Activated CD8-positive, alpha-beta memory T cell treated with anti-CD3 and anti-CD28 coated beads for 48 hours (primary cell): ENCODE measurements around the gene TSHZ3.

Source experiments
- DNase-seq, 3 experiments: peaks; one replicate each; pipeline ENCODE4 v3.0.0-alpha.2; 2020; ENCODE audit warnings: low read depth in 2 of 3, low spot score in 2 of 3

TSHZ3 gene

GRCh38 chr19:31354316-31354715, 5.1 kb upstream of the TSHZ3 start:
- no peak for DNase-seq

DNA sequence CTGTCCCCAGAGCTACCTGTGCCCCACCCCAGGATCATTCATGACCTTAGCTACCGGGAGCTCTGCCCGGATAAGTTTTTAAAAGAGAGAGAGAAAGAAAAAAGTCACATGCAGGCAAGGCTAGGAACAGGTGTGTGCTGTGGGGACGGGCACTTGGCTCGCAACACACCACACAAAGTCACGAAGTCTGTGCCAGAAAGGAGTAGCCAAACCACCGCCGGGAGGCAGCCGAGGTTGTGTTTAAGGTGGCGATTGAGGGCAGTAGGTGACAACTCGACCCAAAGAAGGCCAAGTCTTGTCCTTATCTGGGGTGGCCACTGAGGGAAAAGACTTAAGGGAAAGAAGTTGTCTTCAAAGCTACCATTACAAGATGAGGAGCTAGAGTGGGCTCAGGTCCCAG, 4.6 kb upstream of the TSHZ3 start:
- no peak for DNase-seq

DNA sequence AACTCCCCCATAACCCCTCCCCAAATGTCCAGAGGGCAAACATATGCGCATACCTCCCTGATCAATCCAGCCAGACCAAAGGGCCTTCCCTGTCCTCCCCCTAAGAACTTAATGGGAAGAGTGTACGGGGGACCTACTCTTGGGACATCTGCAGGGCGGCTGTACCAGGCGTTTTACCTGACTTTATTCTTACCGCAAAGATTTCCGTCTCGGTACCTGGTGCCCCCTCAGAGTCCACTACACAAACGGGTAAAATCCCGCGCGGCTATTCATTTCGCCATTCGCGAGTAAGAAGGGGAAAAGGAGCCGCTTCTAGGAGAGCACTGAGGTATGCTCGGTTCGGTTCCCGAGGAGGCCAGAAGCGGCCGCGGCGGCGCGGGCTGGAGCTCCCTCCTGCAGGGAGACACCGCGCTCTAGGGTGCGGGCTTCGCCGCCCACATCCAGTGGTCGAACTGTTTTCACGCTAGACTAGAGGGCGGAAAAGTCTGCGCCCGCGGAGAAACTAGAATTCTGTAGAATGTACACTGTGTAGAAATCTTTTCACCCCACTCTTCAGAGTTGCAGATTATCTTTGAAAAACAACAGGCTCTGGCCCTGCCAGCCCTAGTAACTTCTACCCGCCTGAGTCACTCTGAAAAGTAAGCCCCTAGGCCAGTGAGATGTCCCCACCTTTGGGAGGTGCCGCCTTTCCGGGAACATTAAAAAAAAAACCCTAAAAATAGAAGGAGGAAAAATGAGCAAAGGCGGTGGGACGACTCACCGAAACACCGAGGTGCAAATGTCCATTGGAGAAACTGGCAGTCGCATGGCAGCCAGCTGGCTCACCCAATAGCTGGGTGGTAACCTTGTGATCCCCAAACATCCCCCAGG, 3.8 kb upstream of the TSHZ3 start:
- DNase-seq, result no peak

DNA sequence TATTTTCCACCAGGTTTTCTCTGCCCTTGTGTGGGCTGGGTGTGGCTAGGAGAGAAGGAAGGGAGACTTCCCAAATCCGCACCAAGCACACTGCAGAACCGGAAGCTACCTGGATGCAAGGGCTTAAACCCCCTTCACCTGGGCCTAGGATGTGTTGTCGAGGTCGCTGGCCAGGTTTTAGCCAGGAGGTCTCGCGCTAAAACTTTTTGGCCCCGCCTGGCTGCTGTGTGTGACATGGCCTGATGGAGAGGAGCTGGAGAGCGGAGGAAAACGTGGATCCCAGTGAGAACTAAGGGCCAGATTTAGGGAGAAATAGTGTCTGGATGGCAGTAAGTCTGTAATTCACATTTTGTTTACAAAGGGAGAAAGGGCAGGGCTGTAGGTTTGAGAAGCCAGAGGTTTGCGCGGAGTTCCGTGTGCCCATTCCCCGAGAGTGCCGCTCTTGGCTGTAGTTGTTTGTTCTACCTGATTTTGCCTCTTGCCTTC, 3.1 kb upstream of the TSHZ3 start:
- no peak for DNase-seq

DNA sequence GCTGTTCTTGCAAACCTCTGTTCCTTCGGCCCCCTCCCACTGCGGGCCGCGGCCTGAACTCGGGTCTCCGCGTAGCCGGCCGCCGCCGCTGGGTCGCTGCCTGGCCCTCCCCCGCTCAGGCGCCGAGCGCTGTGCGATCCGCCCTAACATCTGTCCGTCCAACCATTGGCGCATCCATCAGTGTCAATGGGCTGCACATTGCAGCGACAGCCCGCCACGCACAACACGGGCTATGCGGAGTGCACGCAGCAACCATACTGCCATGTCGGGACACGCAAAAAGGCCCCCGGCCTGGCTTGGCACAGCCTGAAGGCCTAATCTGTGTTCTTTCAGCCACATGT, 2.6 kb upstream of the TSHZ3 start:
- no peak for DNase-seq

DNA sequence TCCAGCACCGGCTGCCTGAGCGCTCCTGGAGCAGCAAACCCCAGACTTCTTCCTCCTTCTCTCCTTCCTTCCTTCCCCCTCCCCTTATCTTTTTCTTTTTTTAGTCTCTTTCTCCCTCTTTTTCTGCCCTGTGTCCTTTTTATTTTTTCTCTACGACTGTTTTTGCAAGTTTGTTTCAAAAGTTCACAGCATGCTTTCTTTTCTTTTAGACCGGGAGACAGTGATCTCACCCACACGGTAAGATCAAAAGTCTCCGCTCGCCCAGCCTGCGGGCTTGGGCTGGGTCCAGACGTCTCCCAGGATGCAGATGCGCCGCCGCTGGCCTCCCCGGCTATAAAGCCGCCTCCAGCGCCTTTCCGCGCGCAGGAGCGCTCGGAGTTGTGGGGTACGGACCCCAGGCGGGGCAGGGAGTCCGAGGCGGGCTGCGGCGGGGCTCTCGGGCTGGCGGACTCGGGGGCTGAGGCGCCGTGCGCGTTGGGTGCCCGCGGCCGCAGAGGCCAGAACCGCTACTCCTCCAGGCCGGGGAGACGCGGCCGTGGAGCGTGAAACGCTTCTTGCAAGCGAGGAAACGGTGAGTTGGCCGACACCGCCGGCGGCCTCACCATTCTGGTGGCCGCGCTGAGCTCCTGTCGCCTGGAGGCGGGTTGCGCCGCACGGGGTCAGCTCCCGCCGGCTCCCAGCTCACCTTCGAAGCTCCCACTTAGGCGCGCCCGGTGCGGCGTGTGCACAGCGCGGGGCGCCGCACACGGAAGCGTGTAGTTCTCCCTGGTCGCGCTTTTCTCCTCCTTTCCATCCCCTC, 2.0 kb upstream of the TSHZ3 start:
- no peak for DNase-seq

DNA sequence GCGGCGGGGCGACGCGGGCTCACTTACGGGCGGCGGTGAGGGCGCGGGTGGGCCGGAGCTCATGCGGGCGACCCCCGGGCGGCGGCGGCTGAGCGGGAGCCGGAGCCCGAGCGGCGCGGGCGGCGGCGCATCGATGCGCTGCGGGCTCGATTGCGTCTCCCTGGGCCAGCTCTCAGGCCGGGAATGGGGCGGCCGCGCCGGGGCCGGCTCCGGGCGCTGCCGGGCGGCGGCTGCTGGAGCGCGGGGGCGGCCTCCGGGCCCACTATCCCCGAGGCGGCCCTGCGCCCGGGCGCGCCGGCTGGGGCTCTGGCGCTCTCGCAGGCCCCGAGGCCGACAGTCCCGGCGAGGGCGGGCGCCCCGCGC, 1.4 kb upstream of the TSHZ3 start:
- no peak for DNase-seq

GRCh38 chr19:31350033-31350692, 927 bp upstream of the TSHZ3 start:
- DNase-seq, result no peak

- no peak for DNase-seq
These were observed 616 bp downstream of the TSHZ3 start for GRCh38 chr19:31348481-31349159.

DNA sequence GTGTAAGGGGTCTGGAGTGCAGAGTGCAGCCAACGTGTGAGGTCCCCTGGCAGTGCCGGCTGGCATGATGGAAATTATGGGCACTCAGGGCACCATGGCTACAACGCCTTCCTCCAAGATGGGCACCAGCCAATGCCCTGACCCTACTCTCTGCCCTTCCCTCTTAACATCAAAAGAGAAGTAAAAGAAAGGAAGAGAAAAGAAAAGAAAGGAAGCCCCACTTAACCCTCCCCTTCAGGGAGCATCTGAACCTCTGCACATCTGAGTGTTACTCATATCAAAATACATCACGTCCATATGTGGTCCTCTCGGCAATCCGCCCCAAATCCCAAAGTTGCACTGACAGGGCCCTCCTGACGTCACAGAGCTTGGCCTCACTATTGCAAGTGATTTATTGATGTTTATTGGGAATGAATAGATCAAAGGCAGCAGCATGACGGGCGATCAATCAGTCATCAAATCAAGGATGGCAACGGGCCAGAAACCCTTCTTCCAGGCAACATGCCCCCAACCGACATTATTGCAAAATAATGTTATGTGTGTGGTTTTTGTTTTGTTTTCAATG, 1.3 kb downstream of the TSHZ3 start:
- no peak for DNase-seq

- DNase-seq, result no peak
These were observed 1.9 kb downstream of the TSHZ3 start for GRCh38 chr19:31347354-31347753.

DNA sequence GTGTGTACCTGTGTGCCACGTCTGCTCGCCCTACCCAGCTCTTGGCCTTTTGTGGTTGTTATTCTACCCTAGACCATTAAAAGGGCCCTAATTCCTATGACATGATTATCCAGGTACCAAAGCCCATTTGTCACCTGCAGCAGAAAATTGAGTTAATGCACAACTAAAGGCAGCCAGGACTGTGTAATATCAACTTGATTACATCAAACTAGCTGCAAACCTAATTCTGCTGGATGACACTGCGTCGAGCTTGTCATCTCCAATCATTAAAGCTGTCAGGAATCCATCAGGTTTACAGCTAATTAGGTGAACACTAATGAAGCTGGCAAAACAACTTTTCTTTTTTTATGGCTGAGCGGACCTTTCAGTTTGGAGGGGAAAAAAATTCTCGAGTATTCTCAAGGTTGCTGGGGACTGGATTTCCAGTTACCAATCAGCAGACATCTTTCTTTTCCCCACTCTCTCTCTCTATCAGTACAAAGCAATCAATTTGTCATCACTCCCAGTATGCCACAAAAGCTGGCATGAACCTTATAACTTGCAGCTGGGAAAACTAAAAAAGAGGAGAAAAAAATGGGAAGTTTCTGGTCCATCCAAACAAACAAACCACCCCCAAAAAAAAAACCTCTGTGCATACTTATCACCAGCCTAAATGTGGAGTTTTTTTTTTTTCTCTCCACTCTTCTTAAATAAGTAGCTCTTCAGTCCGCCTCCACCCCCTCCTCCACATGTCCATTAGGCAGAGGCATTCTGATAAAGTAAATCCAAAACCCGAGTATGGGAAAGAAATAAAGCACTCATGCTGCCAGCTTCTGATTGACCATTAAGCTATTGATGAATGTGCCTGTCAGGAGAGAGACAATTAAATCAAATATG, 2.8 kb downstream of the TSHZ3 start:
- no peak for DNase-seq

DNA sequence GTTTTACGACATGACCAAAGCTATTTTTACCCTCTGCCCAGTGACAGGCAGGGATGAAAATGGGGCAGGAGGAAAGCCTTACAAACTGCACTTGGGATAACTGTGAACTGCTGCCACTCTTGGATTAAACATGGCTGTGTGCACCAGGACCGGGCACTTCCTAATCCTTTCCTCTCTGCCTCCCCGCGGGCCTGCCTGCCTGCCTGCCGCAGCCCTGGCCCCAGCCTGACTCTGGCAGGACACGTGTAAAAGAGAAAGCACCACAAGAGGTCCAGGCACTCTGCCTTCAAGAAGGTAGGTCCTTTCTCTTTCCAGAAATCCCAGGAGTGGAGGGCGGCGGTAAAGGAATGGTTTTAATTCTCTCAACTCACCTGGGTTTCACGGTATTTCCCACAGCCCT, 4.8 kb downstream of the TSHZ3 start:
- DNase-seq, result no peak

- no peak for DNase-seq
These were observed 6.3 kb downstream of the TSHZ3 start for GRCh38 chr19:31342926-31343325.

DNA sequence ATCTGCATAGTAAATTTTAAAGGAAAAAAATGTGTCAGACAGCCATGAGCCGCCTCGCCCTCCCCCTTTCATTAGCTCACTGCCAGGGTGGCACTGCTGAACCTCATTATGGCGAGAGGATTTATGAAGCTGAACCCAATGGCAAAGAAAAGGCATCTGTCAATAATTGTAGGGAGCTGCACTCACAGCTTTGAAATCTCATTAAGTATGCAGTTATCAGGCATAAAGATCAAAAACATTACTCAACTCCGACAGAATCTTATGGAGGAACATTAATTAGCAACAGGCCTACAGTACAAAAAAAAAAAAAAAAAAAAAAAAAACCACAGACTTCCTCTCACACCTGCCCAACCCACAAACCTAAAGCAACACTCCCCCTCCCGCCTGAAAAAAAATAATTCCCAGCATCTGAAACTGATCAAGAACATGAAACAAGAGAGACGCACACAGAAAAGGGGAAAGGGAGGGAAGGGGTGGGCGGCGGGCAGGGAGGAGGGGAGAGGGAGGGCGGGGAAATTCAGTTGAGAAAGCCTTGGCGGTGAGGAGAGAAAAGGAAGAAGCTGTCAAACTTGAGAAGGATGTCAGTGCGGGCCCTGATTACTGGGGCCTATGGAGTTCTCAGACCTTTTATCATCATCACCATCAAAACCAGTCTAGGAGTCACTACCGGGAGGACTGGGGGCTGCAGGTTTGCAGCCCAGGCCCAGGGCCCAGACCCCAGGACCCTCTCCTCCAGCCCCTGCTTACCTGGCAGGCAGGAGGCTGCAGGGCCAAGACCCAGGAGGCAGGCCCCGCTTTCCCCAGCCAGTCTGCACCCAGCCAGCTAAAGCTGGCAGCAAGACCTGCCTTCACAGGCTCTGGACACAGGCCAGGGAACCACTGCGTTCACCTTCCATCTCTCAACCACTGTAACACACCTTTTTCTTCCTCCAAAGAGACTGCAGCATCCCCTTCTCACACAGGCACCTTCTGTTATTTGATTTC, 8.9 kb downstream of the TSHZ3 start:
- DNase-seq, result no peak

- no peak for DNase-seq
These were observed 9.8 kb downstream of the TSHZ3 start for GRCh38 chr19:31339411-31339810.

GRCh38 chr19:31338069-31338776, 11.0 kb downstream of the TSHZ3 start:
- DNase-seq, result no peak
